NCI-H510A (cell line): ENCODE results near the gene EIF4E.
"Not testable (repeated sequence)": the region's sequence is repeated elsewhere in the genome, so short reads cannot be mapped to it uniquely, and the experiment has no call there.

Source experiments
- DNase-seq: peaks from one replicate; lab custom pipeline; 2025; lab: John Stamatoyannopoulos, UW

EIF4E gene

GRCh38 chr4:98873059-98873458, 55.9 kb downstream of the EIF4E start:
- DNase-seq: no peak

- DNase-seq: not testable (repeated sequence)
These were observed 56.6 kb downstream of the EIF4E start for GRCh38 chr4:98872120-98872906.

- no peak for DNase-seq
These were observed 61.3 kb downstream of the EIF4E start for GRCh38 chr4:98867648-98868047.

GRCh38 chr4:98865059-98865458, 63.9 kb downstream of the EIF4E start:
- DNase-seq: no peak

- DNase-seq: no peak
These were observed 64.4 kb downstream of the EIF4E start for GRCh38 chr4:98864560-98864959.

- DNase-seq: no peak
These were observed 66.6 kb downstream of the EIF4E start for GRCh38 chr4:98862371-98862770.

- no peak for DNase-seq
These were observed 67.6 kb downstream of the EIF4E start for GRCh38 chr4:98861100-98861884.

GRCh38 chr4:98851806-98852205, 77.1 kb downstream of the EIF4E start:
- DNase-seq: peak; percentile 1

GRCh38 chr4:98850937-98851336, 78.0 kb downstream of the EIF4E start:
- DNase-seq: no peak

GRCh38 chr4:98848448-98848847, 80.5 kb downstream of the EIF4E start:
- no peak for DNase-seq

GRCh38 chr4:98845960-98846359, 83.0 kb downstream of the EIF4E start:
- no peak for DNase-seq

GRCh38 chr4:98842917-98843316, 86.0 kb downstream of the EIF4E start:
- not testable (repeated sequence) for DNase-seq

GRCh38 chr4:98838977-98839618, 89.8 kb downstream of the EIF4E start:
- DNase-seq: no peak

- DNase-seq: no peak
These were observed 90.4 kb downstream of the EIF4E start for GRCh38 chr4:98838531-98838930.

GRCh38 chr4:98833384-98833783, 95.5 kb downstream of the EIF4E start:
- DNase-seq: no peak

GRCh38 chr4:98831036-98831435, 97.9 kb downstream of the EIF4E start:
- DNase-seq: not testable (repeated sequence)
